Central memory CD8-positive, alpha-beta T cell (primary cell): ENCODE results near the gene TMBIM6.

Experiments used
- ATAC-seq: fragments of 150-1000 bp; cut with Tn5 transposase; replicated peaks from 2 replicates; pipeline ENCODE4 v1.10.0; 2022; ENCODE audit warnings: mild to moderate bottlenecking, moderate FRiP score, moderate number of reproducible peaks; ENCODE audit not compliant: poor library complexity, severe bottlenecking; ENCODE audit errors: extremely low read depth
- DNase-seq, 2 donors: peaks; one replicate each; pipeline ENCODE4 v3.0.0; 2021; ENCODE audit warnings: low spot score in 2 of 2
- H3K27ac Mint-ChIP-seq: one replicate; pipeline ENCODE4 v1.8.0; 2022; ENCODE audit warnings: low read depth, mild to moderate bottlenecking, moderate library complexity, mixed read lengths
- H3K27me3 Mint-ChIP-seq: one replicate; pipeline ENCODE4 v1.8.0; 2022; ENCODE audit warnings: mixed read lengths
- H3K36me3 Mint-ChIP-seq: one replicate; pipeline ENCODE4 v1.8.0; 2022; ENCODE audit warnings: mild to moderate bottlenecking, moderate library complexity, mixed read lengths; ENCODE audit not compliant: insufficient read depth
- H3K4me1 Mint-ChIP-seq: one replicate; pipeline ENCODE4 v1.8.0; 2022; ENCODE audit warnings: mixed read lengths
- H3K4me3 Mint-ChIP-seq: one replicate; pipeline ENCODE4 v1.8.0; 2022; ENCODE audit warnings: mild to moderate bottlenecking, moderate library complexity, mixed read lengths
- H3K9me3 Mint-ChIP-seq: one replicate; pipeline ENCODE4 v1.8.0; 2022; ENCODE audit warnings: mixed read lengths

The TMBIM6 gene

GRCh38 chr12:49740930-49741881, at the start of gene TMBIM6:
TSS of gene TMBIM6 (plus strand) at chr12:49741557. CDS start at chr12:49752494, 10,937 bp downstream.
- Mint-ChIP-seq H3K4me3 (peak within 1 kb of the TSS; percentile 83), H3K27ac (peak within 1 kb of the TSS; percentile 98), H3K4me1 (peaks cover 48% of the 10 kb centered on the region), H3K27me3 (no peaks in the 10 kb centered on the region), H3K9me3 (no peaks in the 10 kb centered on the region), H3K36me3 (peaks cover 30% of the 10 kb centered on the region)
- peak; percentile 87 for ATAC-seq
- DNase-seq = peak; percentile 95 to 99

- Mint-ChIP-seq H3K27me3 (no peaks in the 10 kb centered on the region), H3K4me1 (peaks cover 38% of the 10 kb centered on the region), H3K9me3 (no peaks in the 10 kb centered on the region), H3K36me3 (no peaks in the 10 kb centered on the region), H3K4me3 (no peak overlapping the region), H3K27ac (no peak overlapping the region)
- ATAC-seq (no peak), DNase-seq (no peak)
Measured at GRCh38 chr12:49692851-49693250, 48.5 kb upstream of the TMBIM6 start.

- Mint-ChIP-seq H3K4me3 (no peak overlapping the region), H3K4me1 (peaks cover 38% of the 10 kb centered on the region), H3K27ac (no peak overlapping the region), H3K27me3 (no peaks in the 10 kb centered on the region), H3K36me3 (peaks cover 3% of the 10 kb centered on the region), H3K9me3 (no peaks in the 10 kb centered on the region)
- ATAC-seq = no peak
- DNase-seq = no peak
Measured at GRCh38 chr12:49693931-49694444, 47.4 kb upstream of the TMBIM6 start.

- H3K36me3 Mint-ChIP-seq = peaks cover 6% of the 10 kb centered on the region
- H3K9me3 Mint-ChIP-seq = no peaks in the 10 kb centered on the region
- no peaks in the 10 kb centered on the region for H3K27me3 Mint-ChIP-seq
- no peak overlapping the region for H3K4me3 Mint-ChIP-seq
- H3K4me1 Mint-ChIP-seq = peaks cover 30% of the 10 kb centered on the region
- no peak for ATAC-seq
- DNase-seq = no peak
- H3K27ac Mint-ChIP-seq = no peak overlapping the region
Measured at GRCh38 chr12:49696723-49697122, 44.6 kb upstream of the TMBIM6 start.

- H3K4me1 Mint-ChIP-seq = peaks cover 30% of the 10 kb centered on the region
- peak overlapping the region; percentile 84 for H3K4me3 Mint-ChIP-seq
- H3K27me3 Mint-ChIP-seq = no peaks in the 10 kb centered on the region
- no peak for DNase-seq
- H3K27ac Mint-ChIP-seq = no peak overlapping the region
- no peak for ATAC-seq
- H3K36me3 Mint-ChIP-seq = peaks cover 6% of the 10 kb centered on the region
- H3K9me3 Mint-ChIP-seq = no peaks in the 10 kb centered on the region
Measured at GRCh38 chr12:49697808-49698207, 43.5 kb upstream of the TMBIM6 start.

GRCh38 chr12:49698619-49699545, 42.5 kb upstream of the TMBIM6 start:
- peak overlapping the region; percentile 82 for H3K27ac Mint-ChIP-seq
- peak overlapping the region; percentile 84 for H3K4me3 Mint-ChIP-seq
- no peaks in the 10 kb centered on the region for H3K27me3 Mint-ChIP-seq
- no peaks in the 10 kb centered on the region for H3K9me3 Mint-ChIP-seq
- peaks cover 6% of the 10 kb centered on the region for H3K36me3 Mint-ChIP-seq
- DNase-seq (no peak), ATAC-seq (peak; percentile 73)
- peaks cover 40% of the 10 kb centered on the region for H3K4me1 Mint-ChIP-seq

- ATAC-seq (no peak), DNase-seq (no peak)
- Mint-ChIP-seq H3K36me3 (peaks cover 6% of the 10 kb centered on the region), H3K27ac (no peak overlapping the region), H3K4me3 (no peak overlapping the region), H3K9me3 (no peaks in the 10 kb centered on the region), H3K4me1 (peaks cover 59% of the 10 kb centered on the region), H3K27me3 (no peaks in the 10 kb centered on the region)
Measured at GRCh38 chr12:49702009-49702408, 39.3 kb upstream of the TMBIM6 start.

- Mint-ChIP-seq H3K36me3 (peaks cover 11% of the 10 kb centered on the region), H3K4me1 (peaks cover 62% of the 10 kb centered on the region), H3K9me3 (no peaks in the 10 kb centered on the region), H3K4me3 (no peak overlapping the region), H3K27ac (peak overlapping the region; percentile 10), H3K27me3 (no peaks in the 10 kb centered on the region)
- DNase-seq (no peak), ATAC-seq (no peak)
Measured at GRCh38 chr12:49702676-49703215, 38.6 kb upstream of the TMBIM6 start.

- DNase-seq (no peak), ATAC-seq (no peak)
- H3K27ac Mint-ChIP-seq = no peak overlapping the region
- H3K4me1 Mint-ChIP-seq = peaks cover 59% of the 10 kb centered on the region
- H3K27me3 Mint-ChIP-seq = no peaks in the 10 kb centered on the region
- H3K36me3 Mint-ChIP-seq = peaks cover 11% of the 10 kb centered on the region
- H3K9me3 Mint-ChIP-seq = no peaks in the 10 kb centered on the region
- H3K4me3 Mint-ChIP-seq = no peak overlapping the region
Measured at GRCh38 chr12:49703647-49704137, 37.7 kb upstream of the TMBIM6 start.

- no peak for DNase-seq
- H3K27ac Mint-ChIP-seq = peak overlapping the region; percentile 89
- ATAC-seq = no peak
- peaks cover 5% of the 10 kb centered on the region for H3K36me3 Mint-ChIP-seq
- peak overlapping the region; percentile 92 for H3K4me3 Mint-ChIP-seq
- peaks cover 2% of the 10 kb centered on the region for H3K27me3 Mint-ChIP-seq
- no peaks in the 10 kb centered on the region for H3K9me3 Mint-ChIP-seq
- peaks cover 48% of the 10 kb centered on the region for H3K4me1 Mint-ChIP-seq
Measured at GRCh38 chr12:49705479-49706134, 35.8 kb upstream of the TMBIM6 start.

- Mint-ChIP-seq H3K4me3 (peak overlapping the region; percentile 92), H3K27ac (peak overlapping the region; percentile 89), H3K9me3 (no peaks in the 10 kb centered on the region), H3K36me3 (peaks cover 5% of the 10 kb centered on the region), H3K27me3 (peaks cover 11% of the 10 kb centered on the region), H3K4me1 (peaks cover 48% of the 10 kb centered on the region)
- ATAC-seq (peak; percentile 37), DNase-seq (no peak)
Measured at GRCh38 chr12:49706351-49707127, 34.8 kb upstream of the TMBIM6 start.
